COLO829 (cell line): Measurements from ENCODE around the gene DLX3.
"Not testable (repeated sequence)": the region's sequence is repeated elsewhere in the genome, so short reads cannot be mapped to it uniquely, and the experiment has no call there.

ENCODE experiments used
- DNase-seq: peaks from one replicate; pipeline ENCODE4 v3.0.0; 2012; ENCODE audit warnings: low spot score

The DLX3 gene

DNA sequence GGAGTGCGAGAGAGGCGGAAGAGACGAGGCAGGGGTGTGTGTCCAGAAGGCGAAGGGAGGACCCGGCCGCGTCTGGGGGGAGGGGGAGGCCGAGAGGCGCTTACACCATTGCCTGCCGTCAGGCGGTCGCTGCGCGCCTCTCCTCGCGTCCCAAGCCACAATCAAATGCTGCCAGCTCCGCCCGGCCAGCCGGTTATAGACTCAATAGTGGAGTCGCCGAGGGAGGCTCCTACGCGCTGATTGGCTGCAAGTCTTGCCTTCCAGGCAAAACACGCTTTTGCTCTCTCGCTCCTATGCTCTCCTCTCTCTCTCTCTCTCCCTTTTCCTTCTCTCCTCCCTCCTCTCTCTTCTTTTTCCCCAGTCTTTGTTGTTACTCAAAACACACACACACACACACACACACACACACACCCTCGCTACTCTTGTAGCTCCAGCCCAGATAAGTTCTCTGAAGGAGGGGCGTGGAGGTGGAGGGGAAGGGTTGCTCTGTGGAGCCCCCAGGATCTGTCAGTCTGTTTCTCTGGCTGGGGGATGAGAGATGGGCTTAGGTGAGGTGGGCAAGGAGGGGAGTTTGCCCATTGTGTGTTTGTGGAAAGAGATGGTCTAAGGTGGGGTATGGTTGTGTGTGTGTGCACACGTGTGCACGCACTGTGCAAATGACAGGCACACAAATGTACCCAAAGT lies at the start of gene DLX3:
TSS of gene DLX3 (minus strand) at position 170 of the 684 bp plus-strand sequence. CDS start 226 bp downstream, outside the sequence.
- DNase-seq, result peak; percentile 65

DNA sequence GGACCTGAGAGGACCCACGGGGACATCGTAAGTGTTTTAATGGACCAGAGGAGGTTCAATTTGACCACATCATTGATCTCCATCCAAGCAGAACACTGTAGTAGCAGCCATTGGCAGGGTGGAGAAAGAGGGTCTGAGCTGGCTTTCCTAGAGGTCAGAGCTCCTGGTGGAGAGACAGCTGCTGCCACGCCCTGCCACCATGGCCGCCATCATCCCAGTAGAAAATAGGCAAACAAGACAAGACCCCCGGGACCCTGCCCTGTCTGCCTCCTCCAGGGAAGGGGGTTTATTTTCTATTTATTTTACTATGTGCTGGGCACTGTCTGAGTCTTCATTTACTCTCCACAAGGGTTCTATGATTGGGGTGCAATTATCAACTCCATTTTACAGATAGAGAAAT lies 49.5 kb upstream of the DLX3 start:
- DNase-seq, result no peak

DNA sequence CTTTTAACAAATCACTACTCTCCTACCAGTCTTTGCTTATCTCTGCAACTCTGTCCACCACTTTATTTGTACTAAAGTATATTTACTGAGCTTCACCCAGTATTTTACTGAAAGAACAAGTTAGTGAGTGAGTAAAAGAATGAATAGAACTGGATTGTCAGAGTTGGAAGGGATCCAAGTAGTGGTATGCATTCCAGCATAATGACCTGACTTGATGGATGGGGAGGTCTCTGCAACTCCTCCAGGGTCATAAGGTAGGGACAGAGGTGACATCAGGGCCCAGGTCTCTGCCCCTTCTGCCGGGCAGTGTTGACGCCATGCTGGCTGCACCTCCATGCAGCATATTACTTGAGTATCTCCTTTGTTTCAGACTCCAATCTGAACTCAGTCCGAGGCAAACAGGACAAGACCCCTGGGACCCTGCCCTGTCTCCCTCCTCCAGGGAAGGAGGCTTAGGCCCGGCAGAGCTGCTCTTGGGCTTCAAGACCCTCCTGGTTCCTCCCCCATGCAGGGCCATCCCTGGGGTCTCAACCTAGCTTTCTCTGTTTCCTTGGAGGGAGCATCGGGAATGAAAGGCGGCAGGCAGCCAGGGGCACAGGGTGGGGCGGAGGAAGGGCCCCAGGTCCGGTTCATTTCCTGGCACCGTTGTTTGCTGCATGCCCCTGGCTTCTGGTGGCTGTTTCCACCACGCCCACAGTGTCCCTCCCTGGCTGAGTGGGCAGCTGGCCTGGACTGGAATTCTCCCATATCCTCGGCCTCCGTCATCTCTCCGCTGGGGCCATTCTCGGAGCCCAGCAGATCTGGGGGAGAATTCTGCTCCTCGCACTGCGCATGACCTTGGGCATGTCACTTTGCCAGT lies 48.5 kb upstream of the DLX3 start:
- DNase-seq, result no peak

DNA sequence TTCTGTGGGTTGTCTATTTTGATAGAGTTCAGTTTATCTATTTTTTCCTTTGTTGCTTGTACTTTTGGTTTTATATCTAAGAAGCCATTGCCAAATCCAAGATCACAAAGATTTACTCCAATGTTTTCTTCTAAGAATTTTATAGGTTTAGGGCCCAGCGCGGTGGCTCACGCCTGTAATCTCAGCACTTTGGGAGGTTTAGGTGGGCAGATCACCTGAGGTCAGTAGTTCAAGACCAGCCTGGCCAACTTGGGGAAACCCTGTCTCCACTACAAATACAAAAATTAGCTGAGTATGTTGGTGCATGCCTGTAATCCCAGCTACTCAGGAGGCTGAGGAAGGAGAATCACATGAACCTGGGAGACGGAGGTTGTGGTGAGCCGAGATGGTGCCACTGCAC lies 47.2 kb upstream of the DLX3 start:
- DNase-seq, result no peak

DNA sequence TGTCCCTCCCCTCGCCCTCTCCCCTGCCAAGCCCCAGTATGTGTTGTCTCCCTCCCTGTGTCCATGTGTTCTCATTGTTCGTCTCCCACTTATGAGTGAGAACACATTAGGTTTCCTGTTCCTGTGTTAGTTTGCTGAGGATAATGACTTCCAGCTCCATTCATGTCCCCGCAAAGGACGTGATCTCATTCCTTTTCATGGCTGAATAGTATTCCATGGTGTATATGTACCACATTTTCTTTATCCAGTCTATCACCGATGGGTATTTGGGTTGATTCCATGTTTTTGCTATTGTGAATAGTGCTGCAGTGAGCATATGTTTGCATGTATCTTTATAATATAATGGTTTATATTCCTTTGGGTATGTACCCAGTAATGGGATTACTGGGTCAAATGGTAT lies 45.5 kb upstream of the DLX3 start:
- not testable (repeated sequence) for DNase-seq

DNA sequence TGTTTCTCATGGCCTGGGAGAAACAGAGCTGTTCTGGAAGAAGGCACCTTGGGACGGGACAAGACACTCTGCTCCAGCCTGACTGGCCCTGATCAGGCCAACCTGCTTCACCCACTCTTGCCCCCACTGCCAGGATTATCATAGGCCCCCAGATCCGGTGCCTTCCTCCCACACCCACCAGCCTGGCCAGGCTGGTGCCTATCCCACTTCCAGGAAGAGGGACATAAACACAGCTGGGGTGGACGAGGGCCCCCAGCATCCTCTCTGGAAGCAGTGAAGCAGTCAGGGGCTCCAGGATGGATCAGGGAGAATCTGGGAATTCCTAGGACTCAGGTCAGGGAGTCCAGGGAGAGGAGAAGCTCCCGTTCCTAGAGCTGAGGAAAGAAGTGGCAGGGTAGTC lies 44.0 kb upstream of the DLX3 start:
- no peak for DNase-seq

DNA sequence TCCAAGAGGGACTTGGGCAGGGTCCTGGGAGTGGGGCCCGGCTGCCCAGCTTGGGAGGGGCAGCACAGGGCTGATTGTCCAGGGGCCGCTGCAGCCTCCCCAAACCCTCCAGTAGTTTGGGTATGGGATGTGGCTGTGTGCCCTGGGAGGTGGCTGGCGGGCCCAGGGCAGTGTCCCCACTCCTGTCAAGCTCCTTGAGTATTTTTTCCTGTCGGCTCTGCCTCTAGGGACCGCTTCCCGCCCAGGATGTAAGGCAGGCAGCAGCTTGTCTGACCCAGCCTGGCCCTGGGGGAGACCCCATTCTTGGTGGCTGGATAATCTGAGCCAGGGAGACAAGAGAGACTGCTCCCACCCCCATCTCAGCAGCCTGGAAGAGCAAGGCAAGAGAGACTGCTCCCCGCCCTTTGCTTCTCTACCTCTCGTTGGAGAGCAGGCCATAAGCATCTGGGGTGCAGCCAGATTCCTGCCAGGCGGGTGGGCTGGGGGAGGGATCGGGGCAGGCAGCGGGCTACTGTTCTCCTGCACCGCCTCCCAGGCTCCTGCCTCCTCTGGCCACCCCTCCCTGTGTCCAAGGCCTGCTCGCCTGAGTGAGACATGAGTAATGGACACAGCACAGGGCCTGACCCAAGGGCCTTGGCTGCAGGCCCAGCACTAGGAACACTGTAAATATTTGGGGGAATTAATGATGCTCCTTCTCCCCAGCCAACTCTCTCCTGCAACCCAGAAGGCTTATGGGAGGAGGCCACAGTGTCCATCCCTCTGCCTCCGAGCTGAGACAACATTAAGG lies 42.5 kb upstream of the DLX3 start:
- no peak for DNase-seq

DNA sequence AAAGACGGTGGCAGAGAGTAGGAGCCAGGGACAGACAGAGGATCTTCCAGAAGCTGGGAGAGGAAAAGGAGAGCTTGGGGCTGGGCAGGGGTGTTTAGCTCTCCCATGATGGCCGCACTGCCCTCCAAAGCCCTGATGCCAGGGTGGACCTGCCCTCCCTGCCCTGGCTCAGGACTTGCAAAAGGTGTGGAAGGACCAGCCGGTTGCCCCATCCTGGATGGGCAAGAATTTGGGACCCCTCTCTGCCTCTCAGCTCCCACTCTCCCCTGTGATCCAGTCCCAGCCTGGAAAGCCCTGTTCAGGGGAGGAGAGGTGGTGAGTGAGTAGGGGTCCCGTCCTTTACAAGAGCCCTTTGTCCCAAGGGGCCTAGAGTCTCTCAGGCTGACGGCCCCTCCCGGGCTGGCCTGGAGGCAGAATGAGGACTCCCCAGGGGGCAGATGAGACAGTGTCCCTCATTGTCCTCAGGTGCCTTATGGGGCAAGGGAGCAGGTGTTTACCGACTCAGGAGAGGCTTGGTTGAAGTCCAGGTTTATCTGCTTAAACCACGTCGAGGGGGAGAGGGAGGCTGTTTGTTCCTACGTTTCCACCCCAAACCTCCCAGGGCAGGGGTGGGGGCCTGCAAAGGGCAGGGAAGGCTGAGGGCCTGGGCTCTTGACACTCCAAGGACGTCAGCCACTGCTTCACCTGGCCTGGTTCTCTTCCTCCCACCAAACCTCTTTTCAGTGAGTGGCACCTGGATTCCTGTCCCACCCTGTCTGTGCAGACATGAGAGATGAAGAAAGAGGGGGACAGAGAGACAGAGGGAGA lies 41.6 kb upstream of the DLX3 start:
- DNase-seq, result no peak

DNA sequence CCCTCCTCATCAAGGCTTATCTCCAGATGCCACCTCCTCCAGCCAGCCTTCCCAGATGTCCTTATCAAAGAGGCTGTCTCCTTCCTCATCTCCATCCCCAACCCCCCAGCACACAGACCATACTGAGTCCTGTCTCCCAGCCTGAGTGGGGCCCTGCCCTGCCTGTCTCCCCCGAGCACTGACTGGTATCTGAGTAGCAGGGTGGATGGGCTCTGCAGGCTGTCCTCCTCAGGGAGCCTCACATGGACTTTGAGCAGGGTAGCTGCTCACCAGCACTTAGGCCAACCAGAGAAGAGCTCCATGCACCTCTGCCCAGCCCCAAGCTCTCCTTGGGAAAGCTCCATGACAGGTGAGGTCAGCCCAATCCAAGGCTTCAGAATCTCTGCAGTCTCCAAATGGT lies 40.9 kb upstream of the DLX3 start:
- DNase-seq, result no peak

DNA sequence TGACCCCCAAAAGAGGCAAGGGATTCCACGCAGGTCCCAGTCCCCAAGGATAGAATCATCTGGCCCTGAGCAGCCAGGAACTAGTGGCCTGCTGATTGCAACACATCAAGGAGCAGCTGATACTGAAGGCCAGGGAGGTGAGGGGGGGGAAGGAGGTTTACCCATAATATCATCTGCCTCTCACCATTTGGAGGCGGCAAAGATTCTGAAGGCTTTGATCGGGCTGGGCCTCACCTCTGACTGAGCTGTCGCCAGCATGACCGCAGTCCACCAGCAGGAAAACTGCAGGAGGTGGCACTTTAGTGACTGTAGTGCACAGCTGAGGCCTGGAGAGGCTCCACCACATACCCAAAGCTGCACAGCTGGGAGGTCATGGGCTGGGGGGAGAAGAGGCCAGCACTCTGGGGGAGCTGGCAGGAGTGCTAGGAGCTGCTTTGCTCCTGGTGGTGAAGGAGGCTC lies 40.4 kb upstream of the DLX3 start:
- no peak for DNase-seq

DNA sequence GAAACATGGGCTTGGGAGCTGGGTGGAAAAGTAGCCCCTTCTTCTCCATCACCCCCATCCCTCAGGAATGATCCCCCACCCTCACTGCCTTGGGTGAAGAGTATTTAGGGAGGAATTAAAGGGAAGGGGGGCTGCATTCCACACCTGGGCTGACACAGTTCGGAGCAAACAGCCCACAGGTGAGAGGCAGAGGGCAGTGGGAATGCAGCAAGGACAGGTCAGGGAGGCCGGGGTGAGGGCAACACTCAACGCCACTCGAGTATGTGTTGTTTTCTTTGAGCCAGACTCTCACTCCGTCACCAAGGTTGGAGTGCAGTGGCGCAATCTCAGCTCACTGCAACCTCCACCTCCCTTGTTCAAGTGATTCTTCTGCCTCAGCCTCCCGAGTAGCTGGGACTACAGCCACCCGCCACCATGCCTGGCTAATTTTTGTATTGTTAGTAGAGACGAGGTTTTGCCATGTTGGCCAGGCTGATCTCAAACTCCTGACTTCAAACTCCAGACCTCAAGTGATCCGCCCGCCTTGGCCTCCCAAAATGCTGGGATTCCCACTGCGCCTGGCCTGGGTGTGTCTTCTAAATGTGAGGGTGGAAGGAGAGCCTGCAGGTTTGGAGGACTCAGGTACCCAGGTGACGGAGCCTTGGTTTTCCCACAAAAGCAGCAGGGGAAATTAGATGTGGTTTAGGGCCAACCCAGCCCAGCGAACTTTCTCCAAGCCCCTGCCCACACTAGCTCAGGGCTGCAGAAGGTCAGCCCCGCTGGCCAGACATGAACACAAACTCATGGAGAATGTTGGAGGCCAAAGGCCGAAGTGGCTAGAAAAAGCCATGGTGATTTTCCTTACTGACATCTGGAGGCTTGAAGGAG lies 39.7 kb upstream of the DLX3 start:
- no peak for DNase-seq

DNA sequence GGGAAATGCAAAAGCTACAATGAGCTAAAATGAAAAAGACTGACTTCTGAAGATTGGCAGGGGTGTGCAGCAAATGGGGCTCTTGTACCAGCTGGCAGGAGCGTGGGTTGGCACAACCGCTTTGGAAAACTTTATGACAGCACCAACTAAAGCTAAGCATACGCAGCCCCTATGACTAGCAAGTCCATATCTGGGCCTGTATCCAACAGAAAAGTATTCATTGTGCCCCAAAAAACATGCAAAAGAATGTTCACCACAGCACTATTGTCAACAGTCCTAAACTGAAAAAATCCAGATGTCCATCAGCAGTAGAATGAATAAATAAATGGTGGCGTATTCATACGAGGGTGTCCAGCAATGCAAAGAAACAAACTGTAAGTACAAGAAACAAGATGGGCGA lies 38.3 kb upstream of the DLX3 start:
- no peak for DNase-seq

DNA sequence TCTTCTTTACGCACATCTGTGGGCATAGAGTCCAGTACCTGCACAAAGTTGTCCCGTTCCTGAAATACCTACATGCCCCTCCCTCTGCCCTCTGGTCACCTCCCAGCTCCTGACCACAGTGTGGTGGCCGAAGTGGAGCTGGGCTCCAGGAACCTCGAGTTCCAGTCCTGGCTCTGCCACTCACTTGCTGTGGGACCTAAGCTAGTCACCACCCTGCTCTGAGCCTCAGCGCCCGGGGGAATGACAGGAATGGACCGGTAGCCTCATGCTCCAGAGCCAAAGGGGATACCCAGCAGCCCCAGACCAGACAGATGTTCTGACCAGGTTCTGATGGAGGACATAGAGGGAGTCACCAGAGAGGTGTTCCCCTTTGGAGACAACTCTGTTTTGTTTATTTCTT lies 34.2 kb upstream of the DLX3 start:
- DNase-seq, result no peak

DNA sequence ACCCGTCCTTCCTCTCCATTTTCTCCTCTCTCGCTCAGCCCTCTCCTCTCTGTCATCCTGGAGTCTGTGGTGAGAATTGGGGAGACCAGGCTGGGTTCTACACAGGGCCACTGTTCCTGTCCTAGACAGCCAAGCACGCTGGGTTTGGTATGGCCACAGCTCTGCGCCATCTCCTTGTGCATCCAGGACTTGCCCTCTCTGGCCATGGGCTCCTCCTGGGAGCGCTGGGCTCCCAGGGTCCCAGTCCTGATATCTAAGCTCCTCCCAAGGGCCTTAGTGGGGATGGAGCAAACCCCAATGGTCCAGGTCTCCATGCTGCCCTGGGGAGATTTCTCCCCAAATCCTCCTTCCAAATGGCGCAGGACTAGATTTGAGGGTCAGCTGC lies 33.7 kb upstream of the DLX3 start:
- DNase-seq, result no peak

DNA sequence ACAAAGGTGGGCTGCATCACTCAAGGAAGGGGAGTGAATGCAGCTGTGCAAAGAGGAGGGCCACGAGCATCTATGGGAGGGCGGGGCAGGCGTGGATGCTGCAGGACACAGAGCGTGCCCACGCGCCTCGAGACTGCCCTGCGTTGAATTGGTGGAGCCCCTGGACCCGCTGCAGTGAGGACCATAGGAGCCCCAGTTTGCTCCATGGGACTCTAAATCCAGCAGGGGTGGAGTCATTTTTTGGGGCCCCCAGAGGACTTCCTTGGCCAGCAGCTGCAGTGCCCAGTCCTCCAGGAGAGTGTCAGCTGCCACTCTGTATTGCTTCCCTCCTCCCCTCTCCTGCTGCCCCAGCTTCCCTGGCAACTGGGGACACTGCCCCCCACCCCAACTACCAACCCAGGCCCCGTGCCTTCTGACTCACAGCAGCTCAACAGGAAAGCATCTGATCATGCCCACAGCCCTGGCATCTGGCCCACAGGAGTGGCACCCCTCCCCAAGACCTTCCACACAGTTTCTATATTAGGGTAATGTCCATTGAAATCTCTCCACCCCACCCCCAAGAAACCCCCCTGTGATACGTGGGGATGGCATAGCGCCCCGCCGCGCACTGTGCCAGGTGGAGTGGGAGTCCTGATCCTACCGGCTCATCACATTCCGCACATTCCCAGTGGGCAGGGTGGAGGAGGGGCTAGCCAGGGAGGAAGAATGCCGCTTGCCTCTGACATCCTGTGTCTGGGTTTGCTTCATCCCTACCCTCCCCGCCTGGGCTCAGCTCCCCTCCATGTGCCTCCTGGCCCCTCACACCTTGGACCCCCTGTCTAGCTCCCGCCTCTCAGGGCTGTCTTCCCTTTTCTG lies 33.1 kb upstream of the DLX3 start:
- peak; percentile 78 for DNase-seq

DNA sequence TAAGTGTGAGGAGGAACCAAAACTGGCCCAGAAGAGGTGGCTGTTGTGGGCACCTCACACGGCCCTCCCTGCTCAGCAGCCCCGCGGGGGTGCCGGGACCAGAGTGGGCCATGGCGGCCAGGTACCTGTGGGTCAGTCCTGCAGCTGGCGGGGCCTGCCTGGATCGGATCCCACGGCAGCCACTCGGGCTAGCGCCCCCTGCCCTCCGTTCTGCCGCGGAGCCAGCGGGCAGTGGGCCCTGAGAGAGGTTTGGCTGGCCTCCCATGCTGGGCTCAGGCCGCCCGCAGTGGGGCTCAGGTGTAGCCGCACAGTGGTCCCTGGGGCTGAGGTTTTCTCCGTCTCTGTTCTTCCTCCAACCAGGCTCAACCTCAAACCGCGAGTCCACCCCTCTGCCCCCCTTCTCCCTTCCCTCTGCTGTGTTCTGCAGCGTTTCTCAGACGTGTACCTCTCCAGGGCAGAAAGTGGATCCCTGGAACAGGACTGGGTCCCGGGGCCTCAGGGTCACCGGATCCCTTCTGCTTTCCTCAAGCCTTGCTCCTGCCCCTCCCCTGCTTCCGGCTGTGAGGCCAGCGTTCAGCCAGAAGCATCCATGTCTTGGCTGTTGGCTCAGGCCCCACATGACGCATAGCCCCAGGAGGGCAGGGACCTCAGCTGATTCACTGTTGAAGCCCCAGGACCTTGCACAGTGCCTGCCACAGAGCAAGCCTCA lies 32.3 kb upstream of the DLX3 start:
- peak; percentile 84 for DNase-seq

DNA sequence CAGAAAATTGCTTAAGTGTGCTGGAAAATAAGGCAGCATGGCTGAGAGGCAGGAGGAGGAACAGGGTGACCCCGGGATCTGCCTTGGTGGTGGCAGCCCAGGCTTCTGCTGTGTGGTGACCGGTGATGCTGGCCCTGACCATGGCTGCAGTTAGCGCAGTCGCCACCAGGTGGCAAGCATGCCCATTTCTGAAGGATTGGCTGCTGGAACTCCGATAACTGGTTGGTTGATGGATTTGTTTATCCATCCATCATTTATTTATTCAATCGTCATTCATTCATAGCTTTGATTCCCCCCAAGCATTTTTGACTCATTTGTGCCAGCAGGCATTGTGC lies 31.8 kb upstream of the DLX3 start:
- peak; percentile 82 for DNase-seq

DNA sequence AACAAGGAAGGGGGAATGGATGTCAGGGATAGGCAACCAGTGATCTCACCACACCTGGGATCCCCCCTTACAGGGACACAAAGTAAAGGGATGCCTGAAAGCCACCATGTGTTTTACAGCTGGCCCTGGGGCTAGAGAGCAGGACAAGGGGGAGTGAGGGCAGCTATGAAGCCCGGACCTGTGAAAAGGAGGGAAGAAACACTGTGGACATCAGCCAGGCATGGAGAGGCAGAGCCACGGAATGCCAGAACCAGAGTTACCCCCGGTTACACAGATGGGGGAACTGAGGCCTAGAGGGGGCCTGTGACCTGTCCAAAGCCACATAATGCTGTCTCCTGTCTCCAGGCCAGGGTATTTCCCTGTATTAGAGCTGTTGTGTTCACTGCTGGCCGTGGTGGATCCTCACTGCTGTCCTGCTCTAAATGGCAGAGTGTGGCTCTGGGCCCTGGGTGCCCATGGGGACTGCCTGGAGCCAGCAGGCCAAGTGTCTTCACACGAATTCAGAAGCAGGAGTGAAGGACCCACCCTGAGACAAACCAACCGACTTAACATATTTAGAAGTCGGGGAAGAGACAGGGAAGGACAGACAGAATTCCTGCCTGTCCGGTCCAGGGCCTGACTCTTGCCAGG lies 31.1 kb upstream of the DLX3 start:
- DNase-seq, result no peak

DNA sequence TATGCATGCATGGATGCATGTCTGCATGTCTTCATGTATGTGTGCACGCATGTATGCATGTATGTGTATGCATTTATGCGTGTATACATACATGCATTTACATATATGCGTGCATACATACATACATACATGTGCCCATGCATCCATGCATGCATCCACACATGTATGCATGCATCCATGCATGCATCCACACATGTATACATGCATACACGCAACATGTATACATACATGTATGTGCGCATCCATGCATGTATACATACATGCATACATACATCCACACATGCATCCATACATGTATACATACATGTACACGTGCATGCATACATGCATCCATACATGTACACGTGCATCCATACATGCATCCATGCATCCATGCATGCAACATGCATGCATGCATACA lies 29.8 kb upstream of the DLX3 start:
- DNase-seq, result no peak
